Subcutaneous adipose tissue (tissue), 4 donors: Measurements from ENCODE around the gene ATM. TPM values are rescaled to one million over a fixed set of nuclear protein-coding genes. Genes with fewer than 3 reads are reported as not detected.

ENCODE experiments used
- CTCF ChIP-seq: fragments of 450-650 bp; IDR thresholded peaks from one replicate; pipeline ENCODE4 v1.5.1; 2016; ENCODE audit warnings: low read depth, mild to moderate bottlenecking, control low read depth, antibody characterized with exemption, moderate library complexity
- total RNA-seq, 4 donors: library from RNA; depleted of rRNA; stranded (reverse); fragments of >200 nt; gene quantifications; one replicate each; pipeline ENCODE4 v1.1.0, GENCODE V29; 2016

The ATM gene
- total RNA-seq, 4 donors from 2014 or later: 72.9 to 109 (median 102) TPM

GRCh38 chr11:108346451-108346850 is 123.6 kb downstream of the ATM start:
- no peak for TF ChIP-seq CTCF

- TF ChIP-seq CTCF: no peak
Measured at GRCh38 chr11:108351468-108351867, 128.6 kb downstream of the ATM start.

DNA sequence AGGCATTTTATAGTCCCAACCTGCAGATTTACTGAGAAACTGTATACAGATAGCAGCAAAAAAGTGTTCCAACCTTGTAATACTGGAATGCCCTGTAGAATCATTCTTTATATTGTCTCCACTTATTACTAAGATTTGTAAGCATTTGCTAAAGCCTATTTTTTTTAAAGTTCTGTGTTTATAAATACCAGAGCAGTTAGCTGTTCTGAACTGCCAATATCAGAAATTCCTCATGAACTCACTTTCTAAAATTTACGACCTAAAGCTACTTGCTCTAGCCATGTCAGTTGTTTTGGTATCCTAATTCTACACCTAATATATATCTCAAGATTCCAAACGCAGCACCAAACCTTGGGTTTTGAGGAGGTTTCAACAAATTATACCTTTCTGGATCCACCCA is 141.3 kb downstream of the ATM start:
- TF ChIP-seq CTCF: no peak

DNA sequence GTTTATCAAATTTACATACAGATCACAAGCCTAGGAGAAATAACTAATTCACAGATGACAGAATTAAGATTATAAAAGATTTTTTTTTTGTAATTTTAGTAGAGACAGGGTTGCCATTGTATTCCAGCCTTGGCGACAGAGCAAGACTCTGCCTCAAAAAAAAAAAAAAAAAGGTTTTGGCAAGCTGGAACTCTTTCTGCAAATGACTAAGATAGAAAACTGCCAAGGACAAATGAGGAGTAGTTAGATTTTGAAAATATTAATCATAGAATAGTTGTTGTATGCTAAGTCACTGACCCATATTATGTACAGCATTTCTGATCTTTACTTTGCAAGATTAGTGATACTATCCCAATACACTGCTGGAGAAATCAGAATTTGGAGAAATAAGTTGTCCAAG is 145.3 kb downstream of the ATM start:
- no peak for TF ChIP-seq CTCF

DNA sequence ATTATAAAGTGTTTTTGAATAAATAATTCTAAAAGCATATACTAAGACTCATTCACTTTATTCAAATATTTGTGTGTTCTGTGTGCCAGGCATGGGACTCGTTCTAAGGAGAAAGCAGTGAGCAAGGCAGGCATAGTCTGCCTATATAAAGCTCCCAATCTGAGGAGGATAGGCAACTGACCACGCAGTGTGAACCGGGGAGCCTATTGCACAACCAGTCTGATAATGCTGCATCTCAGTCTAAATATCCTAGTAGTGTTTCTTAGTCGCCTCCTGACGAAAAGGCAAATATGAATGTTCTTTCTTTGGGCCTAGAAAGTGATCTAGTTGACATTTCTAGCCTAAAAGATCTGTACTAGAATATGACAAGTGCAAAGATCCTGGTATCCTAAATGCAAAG is 146.2 kb downstream of the ATM start:
- TF ChIP-seq CTCF: no peak

- no peak for TF ChIP-seq CTCF
Measured at GRCh38 chr11:108370315-108370714, 147.4 kb downstream of the ATM start.

DNA sequence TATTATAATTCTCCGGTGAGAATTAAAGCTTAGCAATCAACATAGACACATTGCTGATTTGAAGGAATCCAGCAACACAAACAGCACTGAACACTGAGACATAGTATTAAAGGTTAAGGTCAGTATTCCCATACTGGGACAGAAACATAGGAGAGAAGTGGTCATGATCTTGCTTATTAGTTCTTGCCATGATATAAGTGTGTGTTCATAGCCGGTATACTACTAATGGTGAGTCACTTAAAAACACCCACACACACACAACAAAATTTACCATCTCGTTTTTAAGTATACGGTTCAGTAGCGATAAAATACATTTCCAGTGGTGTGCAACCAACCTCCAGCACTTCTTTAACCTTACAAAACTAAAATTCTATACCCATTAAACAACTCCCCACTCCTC is 148.1 kb downstream of the ATM start:
- TF ChIP-seq CTCF: no peak
